NCI-H82 treated with DMSO at 0.1 percent for 48 hours (cell line): ENCODE data around the gene ENTREP3.
"Not testable (repeated sequence)": the region's sequence is repeated elsewhere in the genome, so short reads cannot be mapped to it uniquely, and the experiment has no call there.

Experiments
- DNase-seq: peaks from one replicate; lab custom pipeline; 2025; ENCODE audit not compliant: unreplicated experiment; lab: John Stamatoyannopoulos, UW

ENTREP3 gene

GRCh38 chr1:155255243-155256007, at the start of gene ENTREP3:
Gene ENTREP3 (minus strand): TSS chr1:155255483. CDS start chr1:155254877, 606 bp downstream.
- DNase-seq, result peak; percentile 78

- DNase-seq, result no peak
Measured at GRCh38 chr1:155304558-155305063, 49.3 kb upstream of the ENTREP3 start.

GRCh38 chr1:155301342-155301841, 46.1 kb upstream of the ENTREP3 start, which contains the start of gene PKLR:
Gene PKLR (minus strand): TSS chr1:155301438. CDS start chr1:155301395, 43 bp downstream.
- no peak for DNase-seq

GRCh38 chr1:155300553-155301329, 45.5 kb upstream of the ENTREP3 start:
- DNase-seq, result no peak

- no peak for DNase-seq
Measured at GRCh38 chr1:155300024-155300423, 44.7 kb upstream of the ENTREP3 start.

GRCh38 chr1:155297384-155297783, 42.1 kb upstream of the ENTREP3 start:
- DNase-seq, result no peak

- no peak for DNase-seq
Measured at GRCh38 chr1:155296661-155297060, 41.4 kb upstream of the ENTREP3 start.

GRCh38 chr1:155295942-155296267, 40.6 kb upstream of the ENTREP3 start:
- DNase-seq, result no peak

- DNase-seq, result no peak
Measured at GRCh38 chr1:155295183-155295941, 40.1 kb upstream of the ENTREP3 start.

GRCh38 chr1:155294520-155295182, 39.4 kb upstream of the ENTREP3 start:
- DNase-seq, result no peak

GRCh38 chr1:155293086-155293749, 37.9 kb upstream of the ENTREP3 start:
- no peak for DNase-seq

GRCh38 chr1:155291006-155291405, 35.7 kb upstream of the ENTREP3 start:
- DNase-seq, result not testable (repeated sequence)

GRCh38 chr1:155287987-155288543, 32.8 kb upstream of the ENTREP3 start:
- DNase-seq, result no peak

- no peak for DNase-seq
Measured at GRCh38 chr1:155286544-155286943, 31.3 kb upstream of the ENTREP3 start.

GRCh38 chr1:155285631-155286044, 30.4 kb upstream of the ENTREP3 start:
- DNase-seq, result no peak

GRCh38 chr1:155285063-155285462, 29.8 kb upstream of the ENTREP3 start:
- no peak for DNase-seq

GRCh38 chr1:155284476-155284875, 29.2 kb upstream of the ENTREP3 start:
- no peak for DNase-seq

GRCh38 chr1:155282488-155283091, 27.3 kb upstream of the ENTREP3 start:
- no peak for DNase-seq

GRCh38 chr1:155279268-155279667, 24.0 kb upstream of the ENTREP3 start:
- DNase-seq, result no peak
